ENCODE measurements around the gene KLHL3.

- TF ChIP-seq CTCF (conservative IDR thresholded peaks at IDR 0.05) (no peak), EZH2 (IDR thresholded peaks at IDR 0.05; ENCODE audit: low read depth) (no peak)
Observed at GRCh38 chr5:137647401-137647800, 88.5 kb downstream of the KLHL3 start.

Data from PC-9 (cell line).